Uterus (tissue), 2 donors: ENCODE results near the gene SCARF2.

ENCODE experiments used
- CTCF ChIP-seq, 4 experiments: fragments of 200-600 bp in 2 of 4; fragments of 450-650 bp in 2 of 4; sonication (generic) in 2 of 4; IDR thresholded peaks; one replicate each; pipeline ENCODE4 v1.5.1; 2016 to 2019; ENCODE audit warnings: antibody characterized with exemption in 4 of 4, mild to moderate bottlenecking in 2 of 4, moderate library complexity in 1 of 4
- POLR2A ChIP-seq, 2 donors: fragments of 450-650 bp; IDR thresholded peaks; one replicate each; pipeline ENCODE4 v1.6.1; 2016; ENCODE audit warnings: antibody characterized with exemption in 2 of 2, mild to moderate bottlenecking in 1 of 2, moderate library complexity in 1 of 2

- TF ChIP-seq POLR2A (IDR thresholded peaks at IDR 0.05) = no peak
- TF ChIP-seq CTCF (IDR thresholded peaks at IDR 0.05) = no peak
These were observed 7.4 kb downstream of the SCARF2 start for GRCh38 chr22:20430101-20430719.
